Sigmoid colon (tissue), 4 donors: Measurements from ENCODE around the gene FEM1C.

Source experiments
- CTCF ChIP-seq, 4 experiments: fragments of 450-650 bp in 3 of 4; fragments of 200-600 bp in 1 of 4; IDR thresholded peaks; one replicate each; pipeline ENCODE4 v1.5.1; 2016 to 2019; ENCODE audit warnings: antibody characterized with exemption in 4 of 4, mild to moderate bottlenecking in 3 of 4, moderate library complexity in 2 of 4
- EP300 ChIP-seq, 4 donors: sonication (generic); formaldehyde crosslinking; IDR thresholded peaks; one replicate each; pipeline ENCODE4 v1.6.1; 2017; ENCODE audit warnings: antibody characterized with exemption in 4 of 4
- POLR2A ChIP-seq, 2 donors: fragments of 450-650 bp; IDR thresholded peaks; one replicate each; pipeline ENCODE4 v1.6.1; 2016; ENCODE audit warnings: antibody characterized with exemption in 2 of 2, mild to moderate bottlenecking in 2 of 2, moderate library complexity in 2 of 2

GRCh38 chr5:115532517-115532916 lies 12.1 kb downstream of the FEM1C start:
- TF ChIP-seq CTCF (IDR thresholded peaks at IDR 0.05) (no peak), EP300 (IDR thresholded peaks at IDR 0.05) (no peak), POLR2A (IDR thresholded peaks at IDR 0.05) (no peak)
